Natural killer cell (primary cell): Measurements from ENCODE around the gene METTL25B. TPM values are rescaled to one million over a fixed set of nuclear protein-coding genes. Genes with fewer than 3 reads are reported as not detected.

Experiments
- ATAC-seq, 3 donors: fragments of 150-1000 bp in 2 of 3; fragments of 200-7000 bp in 1 of 3; cut with Tn5 transposase; 1 replicate in 1 of 3; 2 replicates in 2 of 3; pipeline ENCODE4 v1.10.0; 2021; ENCODE audit warnings: mild to moderate bottlenecking in 2 of 3, moderate library complexity in 2 of 3
- DNase-seq, 2 donors: peaks; one replicate each; pipeline versions ENCODE4 v3.0.0 to v3.0.0-alpha.2; 2013 to 2021; ENCODE audit warnings: mixed read lengths in 1 of 2
- H3K27ac ChIP-seq: one replicate; pipeline ENCODE4 v1.5.1; 2013; ENCODE audit warnings: mild to moderate bottlenecking, low read length
- H3K27me3 ChIP-seq: one replicate; pipeline ENCODE4 v1.6.1; 2013; ENCODE audit warnings: low read length; ENCODE audit not compliant: control insufficient read depth, insufficient read depth
- H3K36me3 ChIP-seq: one replicate; pipeline ENCODE4 v1.6.1; 2013; ENCODE audit warnings: low read length; ENCODE audit not compliant: control insufficient read depth, insufficient read depth
- H3K4me1 ChIP-seq: one replicate; pipeline ENCODE4 v1.6.1; 2013; ENCODE audit warnings: low read length; ENCODE audit not compliant: control insufficient read depth, insufficient read depth
- H3K4me3 ChIP-seq: one replicate; pipeline ENCODE4 v1.5.1; 2013; ENCODE audit warnings: low read length
- H3K9me3 ChIP-seq: one replicate; pipeline ENCODE4 v1.6.1; 2013; ENCODE audit warnings: low read length; ENCODE audit not compliant: control insufficient read depth, insufficient read depth
- H3K27ac Mint-ChIP-seq, 2 donors: one replicate each; pipeline ENCODE4 v1.8.0; 2022; ENCODE audit warnings: mild to moderate bottlenecking in 2 of 2, mixed read lengths in 2 of 2, moderate library complexity in 1 of 2
- H3K27me3 Mint-ChIP-seq, 2 donors: one replicate each; pipeline ENCODE4 v1.8.0; 2022; ENCODE audit warnings: low read depth in 2 of 2, mixed read lengths in 2 of 2
- H3K36me3 Mint-ChIP-seq: one replicate; pipeline ENCODE4 v1.8.0; 2022; ENCODE audit warnings: mixed read lengths
- H3K4me1 Mint-ChIP-seq, 2 donors: one replicate each; pipeline ENCODE4 v1.8.0; 2022; ENCODE audit warnings: mixed read lengths in 2 of 2
- H3K4me3 Mint-ChIP-seq: one replicate; pipeline ENCODE4 v1.8.0; 2022; ENCODE audit warnings: mild to moderate bottlenecking, moderate library complexity, mixed read lengths
- H3K9me3 Mint-ChIP-seq, 2 donors: one replicate each; pipeline ENCODE4 v1.8.0; 2022; ENCODE audit warnings: mixed read lengths in 2 of 2
- WGBS: methylation state at CpG from one replicate; pipeline ENCODE4 v1.1.7; 2013; ENCODE audit warnings: missing lambda C conversion rate; ENCODE audit not compliant: insufficient coverage; 5-methylcytosine and 5-hydroxymethylcytosine counted together
- intact Hi-C: fragments of 100-400 bp; cut with micrococcal nuclease; formaldehyde crosslinking; loops from one replicate; pipeline ENCODE4 v1.14.2; 2022
- total RNA-seq, 4 donors: library from RNA; stranded (reverse); fragments of 120-200 nt in 1 of 4; gene quantifications; one replicate each; pipeline versions ENCODE4 v1.2.3 to v1.2.4, GENCODE V29; 2013 to 2022
- TF ChIP-seq, protein P1 (sequence below): fragments of 200-600 bp; IDR thresholded peaks from one replicate; pipeline ENCODE4 v1.8.0; 2022; ENCODE audit warnings: antibody characterized with exemption

Gene METTL25B
- total RNA-seq, 3 donors from 2014 or later (not counting 1 experiment from before 2014, with no cell fraction given): 23.5 to 25.3 (median 23.8) TPM

DNA sequence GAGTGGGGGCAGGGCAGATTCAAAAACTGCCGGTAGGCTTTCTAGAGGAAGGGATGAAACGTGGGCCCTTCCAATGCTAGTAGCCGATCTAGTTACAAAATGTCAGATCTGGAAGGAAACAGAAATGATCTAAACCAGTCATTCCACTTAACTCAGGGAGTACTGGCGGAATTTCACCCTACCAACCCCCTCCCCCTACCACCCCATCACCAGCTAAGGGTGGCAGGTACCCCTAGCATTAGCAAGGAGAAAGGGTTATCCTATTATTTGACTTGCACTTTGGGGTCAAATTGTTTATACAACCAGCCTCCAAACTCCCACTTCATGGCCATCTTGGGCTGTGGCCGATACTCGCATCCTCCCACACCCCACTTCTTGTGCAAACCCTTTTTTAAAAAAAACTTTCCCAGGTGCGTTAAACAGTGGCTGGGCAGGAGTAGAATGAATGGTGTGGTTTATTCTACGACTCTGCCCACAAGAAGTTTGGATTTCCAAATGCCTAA, 13.3 kb downstream of the METTL25B start:
- DNase-seq (no peak), ATAC-seq (no peak)
- Mint-ChIP-seq H3K36me3 (no peaks in the 10 kb centered on the region), H3K4me1 (peaks cover 36% of the 10 kb centered on the region in 2 donors), H3K4me3 (peak overlapping the region; percentile 92), H3K27ac (peak overlapping the region; percentile 95 to 96), H3K9me3 (no peaks in the 10 kb centered on the region), H3K27me3 (no peaks in the 10 kb centered on the region)
- Histone ChIP-seq H3K9me3 (no peaks in the 10 kb centered on the region), H3K36me3 (peaks cover 27% of the 10 kb centered on the region), H3K4me3 (peak overlapping the region; percentile 19), H3K27ac (peak overlapping the region; percentile 84), H3K4me1 (peaks cover 21% of the 10 kb centered on the region), H3K27me3 (no peaks in the 10 kb centered on the region)
- TF ChIP-seq, protein P1, sequence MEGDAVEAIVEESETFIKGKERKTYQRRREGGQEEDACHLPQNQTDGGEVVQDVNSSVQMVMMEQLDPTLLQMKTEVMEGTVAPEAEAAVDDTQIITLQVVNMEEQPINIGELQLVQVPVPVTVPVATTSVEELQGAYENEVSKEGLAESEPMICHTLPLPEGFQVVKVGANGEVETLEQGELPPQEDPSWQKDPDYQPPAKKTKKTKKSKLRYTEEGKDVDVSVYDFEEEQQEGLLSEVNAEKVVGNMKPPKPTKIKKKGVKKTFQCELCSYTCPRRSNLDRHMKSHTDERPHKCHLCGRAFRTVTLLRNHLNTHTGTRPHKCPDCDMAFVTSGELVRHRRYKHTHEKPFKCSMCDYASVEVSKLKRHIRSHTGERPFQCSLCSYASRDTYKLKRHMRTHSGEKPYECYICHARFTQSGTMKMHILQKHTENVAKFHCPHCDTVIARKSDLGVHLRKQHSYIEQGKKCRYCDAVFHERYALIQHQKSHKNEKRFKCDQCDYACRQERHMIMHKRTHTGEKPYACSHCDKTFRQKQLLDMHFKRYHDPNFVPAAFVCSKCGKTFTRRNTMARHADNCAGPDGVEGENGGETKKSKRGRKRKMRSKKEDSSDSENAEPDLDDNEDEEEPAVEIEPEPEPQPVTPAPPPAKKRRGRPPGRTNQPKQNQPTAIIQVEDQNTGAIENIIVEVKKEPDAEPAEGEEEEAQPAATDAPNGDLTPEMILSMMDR: no peak
- intact Hi-C loops: loop anchor here (1.0 kb wide), 3 partner anchors 10 to 26 kb away; partner anchors contain the start of genes HDGF, ISG20L2, METTL25B and PRCC
- 30% methylated on average over 5 of the region's 8 CpGs for WGBS

DNA sequence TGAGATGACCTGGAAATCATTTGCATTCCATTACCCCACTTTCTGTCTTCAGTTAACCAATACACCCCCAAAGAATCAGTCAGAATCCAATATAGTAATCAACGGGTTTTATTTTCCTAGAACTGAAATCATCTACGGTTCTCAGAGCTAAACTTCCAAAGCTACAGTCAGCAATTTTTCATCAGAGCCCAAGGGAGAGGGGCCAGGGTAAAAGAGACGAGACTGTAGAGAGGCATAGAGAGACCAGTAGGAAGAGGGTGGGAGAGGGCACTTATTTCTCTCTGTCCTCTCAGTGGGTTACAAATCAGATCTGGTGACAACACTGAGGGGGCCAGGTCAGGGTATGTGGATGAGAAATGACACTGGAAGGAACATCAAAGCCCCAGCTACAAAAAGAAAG, 13.7 kb downstream of the METTL25B start:
- Mint-ChIP-seq H3K27ac (peak overlapping the region; percentile 95 to 96), H3K9me3 (no peaks in the 10 kb centered on the region), H3K27me3 (no peaks in the 10 kb centered on the region), H3K4me3 (no peak overlapping the region), H3K36me3 (no peaks in the 10 kb centered on the region), H3K4me1 (peaks cover 39 to 40% of the 10 kb centered on the region in 2 donors)
- ATAC-seq: no peak
- Histone ChIP-seq H3K27me3 (no peaks in the 10 kb centered on the region), H3K4me1 (peaks cover 26% of the 10 kb centered on the region), H3K4me3 (no peak overlapping the region), H3K27ac (peak overlapping the region; percentile 84), H3K9me3 (no peaks in the 10 kb centered on the region), H3K36me3 (peaks cover 23% of the 10 kb centered on the region)
- intact Hi-C loops: no loop called here
- 86% methylated on average over 3 of the region's 3 CpGs for WGBS
- peak in 1 of 2 donors; percentile 7 for DNase-seq
- TF ChIP-seq, protein P1: no peak

DNA sequence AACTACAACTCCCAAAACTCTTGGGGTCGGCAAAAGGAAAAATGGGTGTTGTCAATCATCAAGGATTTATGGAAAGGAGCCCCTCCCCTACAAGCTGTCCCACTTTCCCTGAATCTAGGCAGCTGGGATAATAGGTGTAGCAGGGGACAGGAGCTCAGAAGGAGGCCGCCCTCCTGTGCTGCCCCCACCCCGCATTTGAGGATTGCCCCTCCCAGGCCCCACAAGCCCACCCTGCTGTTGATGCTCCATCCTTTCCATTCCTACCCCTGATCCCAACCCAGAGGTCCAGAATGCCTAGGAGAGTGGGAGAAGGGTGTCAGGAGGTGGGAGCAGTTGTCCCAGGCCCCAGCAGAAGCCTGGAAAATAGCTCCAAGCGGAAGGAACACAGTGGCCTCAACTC, 14.5 kb downstream of the METTL25B start:
- Mint-ChIP-seq H3K27me3 (no peaks in the 10 kb centered on the region), H3K27ac (peak overlapping the region; percentile 95 to 96), H3K36me3 (no peaks in the 10 kb centered on the region), H3K4me1 (peaks cover 45 to 46% of the 10 kb centered on the region in 2 donors), H3K4me3 (no peak overlapping the region), H3K9me3 (no peaks in the 10 kb centered on the region)
- 100% methylated on average over 3 of the region's 4 CpGs for WGBS
- H3K4me1 ChIP-seq: peaks cover 33% of the 10 kb centered on the region
- intact Hi-C loops: no loop called here
- ATAC-seq (no peak), DNase-seq (peak in 1 of 2 donors; percentile 2)
- H3K9me3 ChIP-seq: no peaks in the 10 kb centered on the region
- peaks cover 17% of the 10 kb centered on the region for H3K36me3 ChIP-seq
- H3K27me3 ChIP-seq: no peaks in the 10 kb centered on the region
- no peak overlapping the region for H3K4me3 ChIP-seq
- no peak overlapping the region for H3K27ac ChIP-seq
- TF ChIP-seq, protein P1: no peak
